GM12878 (cell line): Measurements from ENCODE around the gene RAB11A. TPM values are rescaled to one million over a fixed set of nuclear protein-coding genes. Genes with fewer than 3 reads are reported as not detected.

ENCODE experiments used
- ATAC-seq: fragments of 200-7000 bp; cut with Tn5 transposase; 3 replicates; pipeline ENCODE4 v1.9.1; 2020; ENCODE audit warnings: mild to moderate bottlenecking, moderate library complexity
- BruUV-seq: library from RNA; stranded (reverse); fragments of 400-500 nt; replicated peaks from 2 replicates; lab custom pipeline; 2021; lab: Mats Ljungman, UMichigan
- CTCF ChIA-PET: fragments of 300-600 bp; sonication (Branson Sonifier 250); formaldehyde crosslinking; extraction: SDS; loops from one replicate; lab custom pipeline; 2021; ENCODE audit warnings: inconsistent platforms; lab: Yijun Ruan, JAX
- POLR2A ChIA-PET: fragments of 350-600 bp; formaldehyde crosslinking; extraction: SDS; loops from one replicate; lab custom pipeline; 2021; ENCODE audit warnings: inconsistent platforms; lab: Charles Lee
- RAD21 ChIA-PET: fragments of 300-600 bp; sonication (Branson Sonifier 250); formaldehyde crosslinking; loops from one replicate; lab custom pipeline; 2023; ENCODE audit warnings: antibody characterized with exemption; ENCODE audit not compliant: unreplicated experiment; lab: Charles Lee
- SMC1A ChIA-PET: fragments of 300-600 bp; sonication (Branson Sonifier 250); formaldehyde crosslinking; loops from one replicate; lab custom pipeline; 2023; ENCODE audit not compliant: unreplicated experiment, uncharacterized antibody; lab: Charles Lee
- DNase-seq: peaks from one replicate; pipeline ENCODE4 v3.0.0-alpha.2; 2011; ENCODE audit warnings: low read depth, low spot score
- FAIRE-seq: peaks from 3 replicates; lab custom pipeline; 2011; peaks lifted over from hg19 to GRCh38; lab: Jason Lieb, UNC
- H2AFZ ChIP-seq: 2 replicates; pipeline ENCODE4 v1.6.0; 2011; ENCODE audit warnings: low read depth, low read length, control low read depth; ENCODE audit not compliant: control insufficient read depth
- H3K27ac ChIP-seq: 2 replicates; pipeline ENCODE4 v1.5.1; 2011; ENCODE audit warnings: control low read depth; ENCODE audit not compliant: control insufficient read depth, insufficient read depth
- H3K27me3 ChIP-seq, 2 experiments: replicated peaks in 1 of 2; 2 replicates each; pipeline versions ENCODE4 v1.6.0 to v1.6.1; 2011; ENCODE audit warnings: low read length in 1 of 2; ENCODE audit not compliant: control insufficient read depth in 2 of 2, insufficient read depth in 2 of 2
- H3K36me3 ChIP-seq, 2 experiments: 2 replicates each; pipeline ENCODE4 v1.5.1; 2011; ENCODE audit warnings: low read length in 1 of 2; ENCODE audit not compliant: control insufficient read depth in 2 of 2, insufficient read depth in 2 of 2
- H3K4me1 ChIP-seq: 2 replicates; pipeline ENCODE4 v1.6.1; 2011; ENCODE audit warnings: mild to moderate bottlenecking, low read length, moderate library complexity, mixed read lengths; ENCODE audit not compliant: control insufficient read depth, insufficient read depth
- H3K4me2 ChIP-seq: 2 replicates; pipeline ENCODE4 v1.6.0; 2011; ENCODE audit warnings: control low read depth; ENCODE audit not compliant: control insufficient read depth, insufficient read depth
- H3K4me3 ChIP-seq: fragments of 200-600 bp; sonication (generic); 2 replicates; pipeline ENCODE4 v1.5.1; 2016
- H3K79me2 ChIP-seq: 2 replicates; pipeline ENCODE4 v1.6.0; 2011; ENCODE audit warnings: low read length; ENCODE audit not compliant: control insufficient read depth, insufficient read depth
- H3K9ac ChIP-seq: 2 replicates; pipeline ENCODE4 v1.8.0; 2011; ENCODE audit warnings: low read length, control low read depth, mixed read lengths; ENCODE audit not compliant: control insufficient read depth, insufficient read depth
- H3K9me3 ChIP-seq: replicated peaks from 3 replicates; pipeline ENCODE4 v1.5.1; 2011; ENCODE audit warnings: mild to moderate bottlenecking, low read length; ENCODE audit not compliant: control insufficient read depth, insufficient read depth
- H4K20me1 ChIP-seq: 2 replicates; pipeline ENCODE4 v1.6.0; 2011; ENCODE audit not compliant: control insufficient read depth, insufficient read depth
- CHD1 ChIP-seq: IDR thresholded peaks from 2 replicates; pipeline ENCODE4 v1.6.1; 2012; ENCODE audit warnings: low read depth, low read length, improper control_type of control experiment
- CREB1 ChIP-seq: IDR thresholded peaks from 2 replicates; pipeline ENCODE4 v1.6.1; 2012; ENCODE audit warnings: low read depth, mild to moderate bottlenecking, inconsistent platforms
- FOXM1 ChIP-seq: IDR thresholded peaks from 2 replicates; pipeline ENCODE4 v1.6.1; 2012; ENCODE audit warnings: low read depth, mild to moderate bottlenecking, inconsistent platforms, low read length, moderate library complexity
- HDAC2 ChIP-seq: fragments of 200-600 bp; sonication (generic); IDR thresholded peaks from 2 replicates; pipeline ENCODE4 v1.6.1; 2017
- IKZF1 ChIP-seq: fragments of 450-650 bp; conservative IDR thresholded peaks from 2 replicates; pipeline ENCODE4 v1.6.1; 2017; ENCODE audit warnings: antibody characterized with exemption, mild to moderate bottlenecking
- KAT2A ChIP-seq: conservative IDR thresholded peaks from 2 replicates; pipeline ENCODE4 v1.6.1; 2011; ENCODE audit warnings: low read depth, low read length; ENCODE audit not compliant: control insufficient read depth
- RBBP5 ChIP-seq: fragments of 200-600 bp; sonication (generic); conservative IDR thresholded peaks from 2 replicates; pipeline ENCODE4 v1.6.1; 2016
- RUNX3 ChIP-seq: IDR thresholded peaks from 2 replicates; pipeline ENCODE4 v1.6.1; 2012; ENCODE audit warnings: low read length, inconsistent platforms
- SPI1 ChIP-seq: IDR thresholded peaks from 2 replicates; pipeline ENCODE4 v1.6.1; 2011; ENCODE audit warnings: low read depth, mild to moderate bottlenecking, low read length, moderate library complexity, borderline replicate concordance; ENCODE audit not compliant: insufficient read depth
- TARDBP ChIP-seq: IDR thresholded peaks from 2 replicates; pipeline ENCODE4 v1.6.1; 2016; ENCODE audit warnings: borderline replicate concordance
- YBX1 ChIP-seq: fragments of 450-650 bp; IDR thresholded peaks from 2 replicates; pipeline ENCODE4 v1.6.1; 2016; ENCODE audit warnings: antibody characterized with exemption
- ZNF24 ChIP-seq: fragments of 450-650 bp; IDR thresholded peaks from 2 replicates; pipeline ENCODE4 v1.6.1; 2017; ENCODE audit warnings: antibody characterized with exemption, mild to moderate bottlenecking
- WGBS: methylation state at CpG from one replicate; pipeline ENCODE4 v1.1.6; 2016; ENCODE audit warnings: low lambda C conversion rate; ENCODE audit not compliant: insufficient replicate concordance, insufficient coverage; ENCODE audit errors: missing lambda C conversion rate; 5-methylcytosine and 5-hydroxymethylcytosine counted together
- in situ Hi-C: fragments of 300-500 bp; cut with MboI; formaldehyde crosslinking; loops from 9 replicates; pipeline ENCODE4 v1.14.3; 2018; ENCODE audit warnings: mixed read lengths
- intact Hi-C: fragments of 100-400 bp; cut with micrococcal nuclease; formaldehyde crosslinking; loops from one replicate; pipeline ENCODE4 v1.14.2; 2022; ENCODE audit not compliant: unreplicated experiment
- polyA plus RNA-seq, 11 experiments: library from polyadenylated mRNA; depleted of rRNA in 4 of 11; unstranded in 6 of 11; stranded (reverse) in 5 of 11; fragments of >200 nt; fragmentation: Nextera tagmentation in 4 of 11; fragmentation: Illumina TruSeq in 1 of 11; extraction: Ambion mirVana in 4 of 11; extraction: Trizol in 1 of 11; gene quantifications; 1 replicate in 1 of 11; 2 replicates in 10 of 11; pipeline versions ENCODE4 v1.2.1 to v1.2.3, GENCODE V29; 2011 to 2016; ENCODE audit warnings: inconsistent platforms in 2 of 11, missing spikeins in 2 of 11, low read depth in 1 of 11
- total RNA-seq, 4 experiments: library from RNA; depleted of rRNA in 3 of 4; stranded (reverse); fragments of >200 nt in 3 of 4; fragmentation: Illumina TruSeq in 1 of 4; extraction: Trizol in 1 of 4; gene quantifications; 2 replicates each; pipeline versions ENCODE4 v1.2.1 to v1.2.3, GENCODE V29; 2013 to 2021
- TF ChIP-seq, protein P1 (sequence below): fragments of 450-650 bp; IDR thresholded peaks from 2 replicates; pipeline ENCODE4 v1.6.1; 2017; ENCODE audit warnings: mild to moderate bottlenecking, moderate library complexity
- TF ChIP-seq, protein P2 (sequence below): fragments of 450-650 bp; IDR thresholded peaks from 2 replicates; pipeline ENCODE4 v1.6.1; 2016; ENCODE audit warnings: mild to moderate bottlenecking, moderate library complexity, borderline replicate concordance
- TF ChIP-seq, protein P3 (sequence below): fragments of 450-650 bp; IDR thresholded peaks from 2 replicates; pipeline ENCODE4 v1.6.1; 2016; ENCODE audit warnings: mild to moderate bottlenecking

RAB11A gene
- total and polyA plus RNA-seq, 10 of the 15 experiments (the other 5 are each of a cell fraction or from before 2014, with no cell fraction given) = 128 to 387 (median 224) TPM

- Histone ChIP-seq H4K20me1 (no peaks in the 10 kb centered on the region), H2AFZ (no peak overlapping the region), H3K79me2 (no peaks in the 10 kb centered on the region), H3K9ac (no peak overlapping the region; the same call in 1 of the 2 replicates), H3K4me1 (peaks cover 72% of the 10 kb centered on the region), H3K4me3 (no peak overlapping the region), H3K27ac (peak overlapping the region; percentile 85), H3K36me3 (peaks cover 0 to 1% of the 10 kb centered on the region in 2 experiments; a peak in 2 of 4 replicates), H3K27me3 (no peaks in the 10 kb centered on the region), H3K4me2 (peak overlapping the region; percentile 90), H3K9me3 (no peaks in the 10 kb centered on the region)
- DNase-seq = no peak
- CTCF ChIA-PET = interaction anchor here (0.6 to 4.5 kb wide), 30 partner anchors 8 to 581 kb away, joined by 3 to 42 read pairs (median 6); partner anchors contain the start of gene RAB11A
- WGBS = 10% methylated on average over 3 of the region's 3 CpGs
- RAD21 ChIA-PET = interaction anchor here (0.6 to 3.7 kb wide), 39 partner anchors 11 to 508 kb away, joined by 3 to 61 read pairs (median 4); partner anchors contain the start of genes DIS3L, INTS14 and RAB11A
- ATAC-seq = no peak
- POLR2A ChIA-PET = interaction anchor here (0.5 to 3.1 kb wide), 10 partner anchors 8 to 101 kb away, joined by 3 to 19 read pairs (median 6); partner anchors contain the start of gene RAB11A
- in situ Hi-C loops (no loop called here), intact Hi-C loops (loop anchor here (2.0 kb wide), 2 partner anchors 65 to 91 kb away; no protein-coding TSS in a partner anchor)
- BruUV-seq = no TSS peak
- FAIRE-seq = no peak
- SMC1A ChIA-PET = interaction anchor here (0.7 to 6.6 kb wide), 30 partner anchors 11 to 582 kb away, joined by 3 to 70 read pairs (median 5); partner anchors contain the start of genes DENND4A and RAB11A
- TF ChIP-seq, protein P1, sequence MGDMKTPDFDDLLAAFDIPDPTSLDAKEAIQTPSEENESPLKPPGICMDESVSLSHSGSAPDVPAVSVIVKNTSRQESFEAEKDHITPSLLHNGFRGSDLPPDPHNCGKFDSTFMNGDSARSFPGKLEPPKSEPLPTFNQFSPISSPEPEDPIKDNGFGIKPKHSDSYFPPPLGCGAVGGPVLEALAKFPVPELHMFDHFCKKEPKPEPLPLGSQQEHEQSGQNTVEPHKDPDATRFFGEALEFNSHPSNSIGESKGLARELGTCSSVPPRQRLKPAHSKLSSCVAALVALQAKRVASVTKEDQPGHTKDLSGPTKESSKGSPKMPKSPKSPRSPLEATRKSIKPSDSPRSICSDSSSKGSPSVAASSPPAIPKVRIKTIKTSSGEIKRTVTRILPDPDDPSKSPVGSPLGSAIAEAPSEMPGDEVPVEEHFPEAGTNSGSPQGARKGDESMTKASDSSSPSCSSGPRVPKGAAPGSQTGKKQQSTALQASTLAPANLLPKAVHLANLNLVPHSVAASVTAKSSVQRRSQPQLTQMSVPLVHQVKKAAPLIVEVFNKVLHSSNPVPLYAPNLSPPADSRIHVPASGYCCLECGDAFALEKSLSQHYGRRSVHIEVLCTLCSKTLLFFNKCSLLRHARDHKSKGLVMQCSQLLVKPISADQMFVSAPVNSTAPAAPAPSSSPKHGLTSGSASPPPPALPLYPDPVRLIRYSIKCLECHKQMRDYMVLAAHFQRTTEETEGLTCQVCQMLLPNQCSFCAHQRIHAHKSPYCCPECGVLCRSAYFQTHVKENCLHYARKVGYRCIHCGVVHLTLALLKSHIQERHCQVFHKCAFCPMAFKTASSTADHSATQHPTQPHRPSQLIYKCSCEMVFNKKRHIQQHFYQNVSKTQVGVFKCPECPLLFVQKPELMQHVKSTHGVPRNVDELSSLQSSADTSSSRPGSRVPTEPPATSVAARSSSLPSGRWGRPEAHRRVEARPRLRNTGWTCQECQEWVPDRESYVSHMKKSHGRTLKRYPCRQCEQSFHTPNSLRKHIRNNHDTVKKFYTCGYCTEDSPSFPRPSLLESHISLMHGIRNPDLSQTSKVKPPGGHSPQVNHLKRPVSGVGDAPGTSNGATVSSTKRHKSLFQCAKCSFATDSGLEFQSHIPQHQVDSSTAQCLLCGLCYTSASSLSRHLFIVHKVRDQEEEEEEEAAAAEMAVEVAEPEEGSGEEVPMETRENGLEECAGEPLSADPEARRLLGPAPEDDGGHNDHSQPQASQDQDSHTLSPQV = 0 out of 2 replicates have a peak, but pooled peaks have one; percentile 4
- TF ChIP-seq FOXM1 (no peak), RBBP5 (no peak), CHD1 (0 out of 2 replicates have a peak, but pooled peaks have one; percentile 18), RUNX3 (no peak), ZNF24 (no peak), IKZF1 (no peak; the same call in 1 of the 2 replicates), KAT2A (no peak), CREB1 (no peak), SPI1 (peak; percentile 53; the same call in 1 of the 2 replicates), HDAC2 (no peak), TARDBP (no peak), YBX1 (no peak)
- TF ChIP-seq, protein P2, sequence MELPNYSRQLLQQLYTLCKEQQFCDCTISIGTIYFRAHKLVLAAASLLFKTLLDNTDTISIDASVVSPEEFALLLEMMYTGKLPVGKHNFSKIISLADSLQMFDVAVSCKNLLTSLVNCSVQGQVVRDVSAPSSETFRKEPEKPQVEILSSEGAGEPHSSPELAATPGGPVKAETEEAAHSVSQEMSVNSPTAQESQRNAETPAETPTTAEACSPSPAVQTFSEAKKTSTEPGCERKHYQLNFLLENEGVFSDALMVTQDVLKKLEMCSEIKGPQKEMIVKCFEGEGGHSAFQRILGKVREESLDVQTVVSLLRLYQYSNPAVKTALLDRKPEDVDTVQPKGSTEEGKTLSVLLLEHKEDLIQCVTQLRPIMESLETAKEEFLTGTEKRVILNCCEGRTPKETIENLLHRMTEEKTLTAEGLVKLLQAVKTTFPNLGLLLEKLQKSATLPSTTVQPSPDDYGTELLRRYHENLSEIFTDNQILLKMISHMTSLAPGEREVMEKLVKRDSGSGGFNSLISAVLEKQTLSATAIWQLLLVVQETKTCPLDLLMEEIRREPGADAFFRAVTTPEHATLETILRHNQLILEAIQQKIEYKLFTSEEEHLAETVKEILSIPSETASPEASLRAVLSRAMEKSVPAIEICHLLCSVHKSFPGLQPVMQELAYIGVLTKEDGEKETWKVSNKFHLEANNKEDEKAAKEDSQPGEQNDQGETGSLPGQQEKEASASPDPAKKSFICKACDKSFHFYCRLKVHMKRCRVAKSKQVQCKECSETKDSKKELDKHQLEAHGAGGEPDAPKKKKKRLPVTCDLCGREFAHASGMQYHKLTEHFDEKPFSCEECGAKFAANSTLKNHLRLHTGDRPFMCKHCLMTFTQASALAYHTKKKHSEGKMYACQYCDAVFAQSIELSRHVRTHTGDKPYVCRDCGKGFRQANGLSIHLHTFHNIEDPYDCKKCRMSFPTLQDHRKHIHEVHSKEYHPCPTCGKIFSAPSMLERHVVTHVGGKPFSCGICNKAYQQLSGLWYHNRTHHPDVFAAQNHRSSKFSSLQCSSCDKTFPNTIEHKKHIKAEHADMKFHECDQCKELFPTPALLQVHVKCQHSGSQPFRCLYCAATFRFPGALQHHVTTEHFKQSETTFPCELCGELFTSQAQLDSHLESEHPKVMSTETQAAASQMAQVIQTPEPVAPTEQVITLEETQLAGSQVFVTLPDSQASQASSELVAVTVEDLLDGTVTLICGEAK = no peak
- TF ChIP-seq, protein P3, sequence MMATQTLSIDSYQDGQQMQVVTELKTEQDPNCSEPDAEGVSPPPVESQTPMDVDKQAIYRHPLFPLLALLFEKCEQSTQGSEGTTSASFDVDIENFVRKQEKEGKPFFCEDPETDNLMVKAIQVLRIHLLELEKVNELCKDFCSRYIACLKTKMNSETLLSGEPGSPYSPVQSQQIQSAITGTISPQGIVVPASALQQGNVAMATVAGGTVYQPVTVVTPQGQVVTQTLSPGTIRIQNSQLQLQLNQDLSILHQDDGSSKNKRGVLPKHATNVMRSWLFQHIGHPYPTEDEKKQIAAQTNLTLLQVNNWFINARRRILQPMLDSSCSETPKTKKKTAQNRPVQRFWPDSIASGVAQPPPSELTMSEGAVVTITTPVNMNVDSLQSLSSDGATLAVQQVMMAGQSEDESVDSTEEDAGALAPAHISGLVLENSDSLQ = peak; percentile 8; the same call in 1 of the 2 replicates
Measured at GRCh38 chr15:65917407-65917756, 48.1 kb downstream of the RAB11A start.
